ENCODE measurements around the gene PCSK2. TPM values are rescaled to one million over a fixed set of nuclear protein-coding genes. Genes with fewer than 3 reads are reported as not detected.

PCSK2 gene
- polyA plus RNA-seq, 2 of the 4 experiments (the other 2 are of a cell fraction), result 0.01 TPM; not detected in 1

DNA sequence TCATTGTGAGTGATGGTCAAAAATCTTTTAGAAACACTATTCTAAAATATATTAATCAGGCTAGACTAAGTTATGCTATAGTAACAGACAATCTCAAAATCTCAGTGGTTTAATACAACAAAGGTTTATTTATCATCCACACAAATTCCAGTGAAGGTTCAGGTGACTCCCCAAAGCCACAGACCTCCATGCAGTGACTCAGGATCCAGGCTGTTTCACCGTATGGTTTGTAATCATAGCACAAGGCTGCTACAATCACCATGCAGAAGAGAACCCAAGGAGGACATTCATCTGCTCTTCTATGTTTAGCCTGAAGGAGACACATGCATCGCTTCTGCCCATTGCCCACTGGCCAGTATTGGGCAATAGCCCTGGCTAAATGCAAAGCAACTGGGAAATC is 258.2 kb downstream of the PCSK2 start:
- Histone ChIP-seq H3K4me3 (no peak overlapping the region), H3K27ac (no peak overlapping the region), H3K4me1 (no peaks in the 10 kb centered on the region), H3K4me2 (no peak overlapping the region), H3K9me3 (no peaks in the 10 kb centered on the region)
- 18% methylated on average over 2 of the region's 2 CpGs for WGBS (ENCODE audit: missing lambda C conversion rate)
- TF ChIP-seq TP53 (CRISPR knock-in tag; IDR thresholded peaks at IDR 0.05) (no peak), CEBPB (IDR thresholded peaks at IDR 0.05) (peak in 1 of 2 experiments; percentile 8; a peak in 1 of 4 replicates)
- ChIA-PET CTCF (no interaction called here), POLR2A (no interaction called here)
- no peak for ATAC-seq
- no peak for DNase-seq (ENCODE audit: low read depth in 1 of 2, low spot score in 1 of 2)
- peak; percentile 7 for FAIRE-seq

DNA sequence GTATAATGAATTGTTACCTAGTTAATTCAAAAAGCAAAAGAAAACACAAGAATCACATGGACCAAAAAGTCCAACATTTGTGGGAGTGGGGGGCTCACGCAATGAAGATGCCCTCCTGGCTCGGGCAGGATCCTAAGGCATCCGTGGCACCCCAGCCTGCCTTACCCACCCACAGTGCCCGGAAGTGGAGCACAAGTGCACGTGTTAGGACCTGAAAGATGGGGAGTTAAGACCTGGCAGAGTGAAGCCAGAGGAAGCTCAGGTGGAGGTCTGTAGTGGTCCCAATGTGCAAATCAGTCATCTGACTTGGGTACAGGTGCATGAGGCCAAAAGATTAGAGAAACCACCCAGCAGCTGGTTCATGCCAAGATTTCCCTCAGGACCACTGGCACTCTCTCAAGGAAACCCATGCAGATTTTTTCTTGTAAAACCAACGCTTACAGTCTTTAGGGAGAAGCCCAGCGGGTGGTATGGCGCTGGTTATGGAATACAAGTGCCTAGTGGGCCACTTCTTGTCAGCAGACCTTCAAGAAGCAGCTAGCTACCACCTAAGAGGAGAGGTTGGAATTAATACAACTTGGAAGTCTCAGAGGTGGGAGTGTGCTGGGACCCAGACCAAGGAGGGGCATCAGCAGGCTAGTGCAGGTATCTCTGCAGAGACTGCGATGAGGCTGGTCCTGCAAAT is 262.2 kb downstream of the PCSK2 start:
- no peaks in the 10 kb centered on the region for H3K9me3 ChIP-seq
- H3K4me2 ChIP-seq, result no peak overlapping the region
- TF ChIP-seq NR3C1 (IDR thresholded peaks at IDR 0.05) (no peak), NPAS2 (CRISPR knock-in tag; IDR thresholded peaks at IDR 0.05; ENCODE audit: borderline replicate concordance) (no peak), HOXA7 (CRISPR knock-in tag; IDR thresholded peaks at IDR 0.05) (no peak), PHF8 (IDR thresholded peaks at IDR 0.05; ENCODE audit: borderline replicate concordance, low read depth) (no peak), KDM1A (IDR thresholded peaks at IDR 0.05; ENCODE audit: low read depth) (no peak), RARB (CRISPR knock-in tag; IDR thresholded peaks at IDR 0.05) (no peak), NFE2L2 (conservative IDR thresholded peaks at IDR 0.05; ENCODE audit: low read length) (no peak), RFX5 (IDR thresholded peaks at IDR 0.05) (no peak)
- WGBS (ENCODE audit: missing lambda C conversion rate), result 36% methylated on average over 9 of the region's 9 CpGs
- H3K4me3 ChIP-seq, result no peak overlapping the region
- FAIRE-seq (no peak), DNase-seq (ENCODE audit: low read depth in 1 of 2, low spot score in 1 of 2) (no peak), ATAC-seq (no peak)
- H3K4me1 ChIP-seq, result no peaks in the 10 kb centered on the region
- POLR2A ChIA-PET, result no interaction called here
- H3K27ac ChIP-seq, result no peak overlapping the region
- CTCF ChIA-PET, result interaction anchor here (0.8 to 1.3 kb wide), 4 partner anchors 8 to 15 kb away, joined by 3 read pairs; no protein-coding TSS in a partner anchor

DNA sequence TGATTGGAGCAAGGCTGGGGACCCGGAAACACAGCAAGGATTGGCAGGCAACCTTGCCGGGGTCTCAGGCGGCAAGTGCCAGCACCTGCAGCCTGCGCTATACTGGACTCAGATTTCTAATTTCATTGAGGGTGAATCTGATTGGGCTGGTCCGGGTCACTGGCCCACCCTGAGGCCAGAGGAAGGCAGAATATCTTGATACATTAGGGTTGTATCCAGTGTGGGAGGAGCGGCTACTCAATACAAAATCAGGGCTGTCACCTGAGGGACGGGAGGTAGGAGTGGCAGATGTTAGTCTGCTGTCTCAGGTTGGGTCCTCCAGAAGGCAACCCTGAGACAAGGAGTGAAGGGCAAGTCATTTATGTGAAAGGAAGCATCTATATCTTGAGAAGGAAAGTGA is 263.7 kb downstream of the PCSK2 start:
- CTCF ChIA-PET, result interaction anchor here (1.0 kb wide), 1 partner anchor 448 kb away, joined by 3 read pairs; no protein-coding TSS in a partner anchor
- POLR2A ChIA-PET, result no interaction called here

More for the DNA sequence above, 263.7 kb downstream of the PCSK2 start:
- H3K9me3 ChIP-seq, result no peaks in the 10 kb centered on the region
- FAIRE-seq (no peak), DNase-seq (ENCODE audit: low read depth in 1 of 2, low spot score in 1 of 2) (no peak), ATAC-seq (no peak; a peak in 1 of 6 replicates)
- no peaks in the 10 kb centered on the region for H3K4me1 ChIP-seq
- WGBS (ENCODE audit: missing lambda C conversion rate), result 60% methylated on average over 7 of the region's 7 CpGs
- no peak overlapping the region for H3K4me2 ChIP-seq
- H3K27ac ChIP-seq, result no peak overlapping the region
- TF ChIP-seq RFX5 (IDR thresholded peaks at IDR 0.05) (no peak), JUN (IDR thresholded peaks at IDR 0.05) (no peak), EP300 (IDR thresholded peaks at IDR 0.05) (no peak), BHLHE40 (IDR thresholded peaks at IDR 0.05; ENCODE audit: low read depth, low read length) (no peak), PHF8 (IDR thresholded peaks at IDR 0.05; ENCODE audit: borderline replicate concordance, low read depth) (no peak), ZSCAN20 (CRISPR knock-in tag; IDR thresholded peaks at IDR 0.05) (no peak), FOSL2 (IDR thresholded peaks at IDR 0.05) (no peak), FOSL2 (CRISPR knock-in tag; IDR thresholded peaks at IDR 0.05) (no peak), SREBF2 (IDR thresholded peaks at IDR 0.05) (no peak), TP53 (CRISPR knock-in tag; IDR thresholded peaks at IDR 0.05) (no peak), FOXS1 (CRISPR knock-in tag; IDR thresholded peaks at IDR 0.05) (no peak), RCOR1 (IDR thresholded peaks at IDR 0.05; ENCODE audit: low read depth, low read length) (no peak), TFCP2L1 (CRISPR knock-in tag; IDR thresholded peaks at IDR 0.05) (no peak), SMC3 (IDR thresholded peaks at IDR 0.05) (no peak), CHD4 (IDR thresholded peaks at IDR 0.05; ENCODE audit: borderline replicate concordance) (no peak), NR3C1 (IDR thresholded peaks at IDR 0.05) (no peak)
- TF ChIP-seq, protein P1, sequence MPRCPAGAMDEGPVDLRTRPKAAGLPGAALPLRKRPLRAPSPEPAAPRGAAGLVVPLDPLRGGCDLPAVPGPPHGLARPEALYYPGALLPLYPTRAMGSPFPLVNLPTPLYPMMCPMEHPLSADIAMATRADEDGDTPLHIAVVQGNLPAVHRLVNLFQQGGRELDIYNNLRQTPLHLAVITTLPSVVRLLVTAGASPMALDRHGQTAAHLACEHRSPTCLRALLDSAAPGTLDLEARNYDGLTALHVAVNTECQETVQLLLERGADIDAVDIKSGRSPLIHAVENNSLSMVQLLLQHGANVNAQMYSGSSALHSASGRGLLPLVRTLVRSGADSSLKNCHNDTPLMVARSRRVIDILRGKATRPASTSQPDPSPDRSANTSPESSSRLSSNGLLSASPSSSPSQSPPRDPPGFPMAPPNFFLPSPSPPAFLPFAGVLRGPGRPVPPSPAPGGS (IDR thresholded peaks at IDR 0.05), result no peak
- TF ChIP-seq, protein P2, sequence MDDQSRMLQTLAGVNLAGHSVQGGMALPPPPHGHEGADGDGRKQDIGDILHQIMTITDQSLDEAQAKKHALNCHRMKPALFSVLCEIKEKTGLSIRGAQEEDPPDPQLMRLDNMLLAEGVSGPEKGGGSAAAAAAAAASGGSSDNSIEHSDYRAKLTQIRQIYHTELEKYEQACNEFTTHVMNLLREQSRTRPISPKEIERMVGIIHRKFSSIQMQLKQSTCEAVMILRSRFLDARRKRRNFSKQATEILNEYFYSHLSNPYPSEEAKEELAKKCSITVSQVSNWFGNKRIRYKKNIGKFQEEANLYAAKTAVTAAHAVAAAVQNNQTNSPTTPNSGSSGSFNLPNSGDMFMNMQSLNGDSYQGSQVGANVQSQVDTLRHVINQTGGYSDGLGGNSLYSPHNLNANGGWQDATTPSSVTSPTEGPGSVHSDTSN (IDR thresholded peaks at IDR 0.05), result no peak
- TF ChIP-seq, protein P3, sequence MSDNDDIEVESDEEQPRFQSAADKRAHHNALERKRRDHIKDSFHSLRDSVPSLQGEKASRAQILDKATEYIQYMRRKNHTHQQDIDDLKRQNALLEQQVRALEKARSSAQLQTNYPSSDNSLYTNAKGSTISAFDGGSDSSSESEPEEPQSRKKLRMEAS (IDR thresholded peaks at IDR 0.05), result no peak
- TF ChIP-seq, protein P4, sequence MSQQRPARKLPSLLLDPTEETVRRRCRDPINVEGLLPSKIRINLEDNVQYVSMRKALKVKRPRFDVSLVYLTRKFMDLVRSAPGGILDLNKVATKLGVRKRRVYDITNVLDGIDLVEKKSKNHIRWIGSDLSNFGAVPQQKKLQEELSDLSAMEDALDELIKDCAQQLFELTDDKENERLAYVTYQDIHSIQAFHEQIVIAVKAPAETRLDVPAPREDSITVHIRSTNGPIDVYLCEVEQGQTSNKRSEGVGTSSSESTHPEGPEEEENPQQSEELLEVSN (IDR thresholded peaks at IDR 0.05; ENCODE audit: borderline replicate concordance, low read depth), result no peak
- no peak overlapping the region for H3K4me3 ChIP-seq

All from A549 (cell line).